ENCODE measurements around the gene CNKSR3.
"Not testable (repeated sequence)": the region's sequence is repeated elsewhere in the genome, so short reads cannot be mapped to it uniquely, and the experiment has no call there.

Gene CNKSR3

GRCh38 chr6:154510144-154510905 lies at the start of gene CNKSR3:
Gene CNKSR3, minus strand, starts transcription at chr6:154510685. Its CDS starts 571 bp downstream, at chr6:154510114.
- DNase-seq, result peak; percentile 81

- no peak for DNase-seq
Observed at GRCh38 chr6:154558984-154559383, 48.5 kb upstream of the CNKSR3 start.

GRCh38 chr6:154558513-154558912 lies 48.0 kb upstream of the CNKSR3 start:
- no peak for DNase-seq

- no peak for DNase-seq
Observed at GRCh38 chr6:154555073-154555677, 44.7 kb upstream of the CNKSR3 start.

- no peak for DNase-seq
Observed at GRCh38 chr6:154554491-154554890, 44.0 kb upstream of the CNKSR3 start.

- no peak for DNase-seq
Observed at GRCh38 chr6:154550779-154551178, 40.3 kb upstream of the CNKSR3 start.

- no peak for DNase-seq
Observed at GRCh38 chr6:154549179-154549578, 38.7 kb upstream of the CNKSR3 start.

GRCh38 chr6:154548130-154548830 lies 37.8 kb upstream of the CNKSR3 start:
- no peak for DNase-seq

- DNase-seq, result no peak
Observed at GRCh38 chr6:154543628-154544027, 33.1 kb upstream of the CNKSR3 start.

GRCh38 chr6:154542747-154543146 lies 32.3 kb upstream of the CNKSR3 start:
- no peak for DNase-seq

- DNase-seq, result not testable (repeated sequence)
Observed at GRCh38 chr6:154541837-154542236, 31.4 kb upstream of the CNKSR3 start.

- DNase-seq, result no peak
Observed at GRCh38 chr6:154539593-154540269, 29.2 kb upstream of the CNKSR3 start.

GRCh38 chr6:154538640-154539191 lies 28.2 kb upstream of the CNKSR3 start:
- no peak for DNase-seq

GRCh38 chr6:154537511-154538325 lies 27.2 kb upstream of the CNKSR3 start:
- DNase-seq, result no peak

- DNase-seq, result no peak
Observed at GRCh38 chr6:154536999-154537398, 26.5 kb upstream of the CNKSR3 start.

GRCh38 chr6:154536255-154536654 lies 25.8 kb upstream of the CNKSR3 start:
- no peak for DNase-seq

GRCh38 chr6:154535851-154536250 lies 25.4 kb upstream of the CNKSR3 start:
- no peak for DNase-seq

GRCh38 chr6:154535147-154535546 lies 24.7 kb upstream of the CNKSR3 start:
- no peak for DNase-seq

GRCh38 chr6:154534531-154534930 lies 24.0 kb upstream of the CNKSR3 start:
- no peak for DNase-seq

GRCh38 chr6:154532426-154532825 lies 21.9 kb upstream of the CNKSR3 start:
- no peak for DNase-seq

GRCh38 chr6:154529957-154530356 lies 19.5 kb upstream of the CNKSR3 start:
- DNase-seq, result no peak

GRCh38 chr6:154528310-154528915 lies 17.9 kb upstream of the CNKSR3 start:
- no peak for DNase-seq

Data from NCI-H187 treated with DMSO at 0.1 percent for 48 hours (cell line).